ENCODE data around the gene OR2G6.
"Not testable (repeated sequence)": the region's sequence is repeated elsewhere in the genome, so short reads cannot be mapped to it uniquely, and the experiment has no call there.

Gene OR2G6

DNA sequence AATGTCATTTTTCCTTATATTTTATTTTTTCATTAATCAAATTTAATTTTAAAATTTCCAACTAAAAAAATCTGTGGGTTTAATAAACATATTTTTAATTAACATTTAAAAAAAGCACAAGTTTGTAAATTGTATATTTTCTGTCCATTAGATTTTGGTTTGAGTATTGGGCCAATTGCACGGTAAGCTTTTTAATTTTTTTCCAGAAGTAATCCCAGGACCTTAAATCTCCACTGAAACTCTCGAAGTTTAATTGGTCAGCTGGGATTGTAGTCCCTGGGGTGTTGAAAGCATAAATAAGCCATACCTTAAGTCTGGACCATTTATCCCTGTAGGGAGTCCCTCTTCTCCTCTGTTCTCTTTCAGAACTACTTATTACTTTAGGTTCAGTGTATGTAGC, at the start of gene OR2G6:
Gene OR2G6, plus strand, starts transcription at position 301 of the 400 bp plus-strand sequence. CDS start 13,574 bp downstream, outside the sequence.
- not testable (repeated sequence) for DNase-seq (ENCODE audit: low read depth)

DNA sequence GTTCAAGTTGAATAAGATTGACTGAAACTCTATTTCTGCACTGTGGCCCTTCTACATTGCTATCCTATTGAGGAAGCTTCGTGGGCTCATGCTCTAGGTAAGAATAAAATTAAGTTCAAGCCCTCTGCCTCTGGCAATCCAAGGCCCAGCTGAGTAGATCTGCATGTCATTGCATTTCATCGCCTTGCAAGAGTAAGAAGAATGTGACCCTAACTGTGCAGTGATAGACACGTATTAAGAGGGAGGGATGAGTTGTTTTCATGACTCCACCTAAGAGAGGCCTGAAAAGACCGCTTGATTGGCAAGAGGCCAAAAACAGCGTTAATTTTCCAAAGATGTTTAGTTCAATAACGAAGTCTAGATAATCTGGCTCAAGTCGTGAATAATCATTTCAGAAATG, 48.8 kb upstream of the OR2G6 start:
- DNase-seq (ENCODE audit: low read depth), result not testable (repeated sequence)

DNA sequence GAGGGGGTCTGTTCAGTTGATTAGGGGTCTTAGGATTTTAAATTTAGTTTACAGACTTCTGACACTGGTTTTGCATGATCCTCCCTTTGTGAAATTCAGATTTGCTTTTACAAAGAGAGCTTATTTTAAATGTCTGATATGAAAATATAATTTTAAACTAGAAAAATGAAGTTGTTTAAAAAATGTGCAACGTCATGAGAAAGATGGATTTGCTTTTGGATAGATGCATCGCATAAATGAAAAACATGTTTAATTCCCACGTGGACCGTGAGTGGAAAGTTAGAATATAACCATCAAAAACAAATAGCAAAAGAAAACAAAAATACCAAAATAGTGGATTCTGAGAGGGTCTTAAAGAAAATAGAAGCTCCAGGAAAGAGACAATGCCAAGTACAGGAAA, 36.7 kb upstream of the OR2G6 start:
- no peak for DNase-seq (ENCODE audit: low read depth)

DNA sequence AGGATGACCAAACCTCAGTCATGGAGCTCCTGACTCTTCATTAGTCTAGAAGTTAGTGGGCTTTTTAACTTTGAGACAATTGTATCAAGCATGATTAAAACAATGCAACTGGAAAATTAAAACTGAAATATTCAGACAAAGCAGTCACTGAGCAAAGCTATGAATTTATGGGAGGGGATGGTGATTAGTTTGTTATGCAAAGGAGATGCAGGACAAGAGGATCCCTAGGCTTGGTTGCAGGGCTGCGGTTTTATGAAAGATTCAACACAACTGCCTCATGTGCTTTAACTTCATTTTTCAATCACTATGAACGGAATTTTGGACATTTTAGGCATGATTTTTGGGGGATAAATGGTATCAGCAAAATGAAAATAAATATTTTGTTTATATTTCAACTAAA, 35.8 kb upstream of the OR2G6 start:
- DNase-seq (ENCODE audit: low read depth), result not testable (repeated sequence)

DNA sequence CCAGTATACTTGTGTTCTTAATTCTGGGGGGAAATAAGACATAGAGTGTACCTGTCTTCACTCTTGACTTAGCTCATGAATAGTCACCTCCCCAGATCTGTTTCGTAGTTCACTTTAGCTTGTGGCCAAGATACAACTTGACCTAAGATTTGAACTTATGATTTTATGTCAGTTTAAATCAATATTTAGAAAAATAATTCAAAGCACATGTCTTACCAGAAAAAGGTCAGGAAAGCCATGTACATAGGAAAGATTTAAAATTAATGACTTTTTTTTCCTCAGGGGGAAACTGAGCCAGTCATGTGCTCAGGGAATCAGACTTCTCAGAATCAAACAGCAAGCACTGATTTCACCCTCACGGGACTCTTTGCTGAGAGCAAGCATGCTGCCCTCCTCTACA, 34.8 kb upstream of the OR2G6 start, which contains the start of gene OR2T3:
Gene OR2T3, plus strand, starts transcription at position 301 of the 400 bp plus-strand sequence. Its CDS starts 0 bp downstream, at position 301.
- not testable (repeated sequence) for DNase-seq (ENCODE audit: low read depth)

DNA sequence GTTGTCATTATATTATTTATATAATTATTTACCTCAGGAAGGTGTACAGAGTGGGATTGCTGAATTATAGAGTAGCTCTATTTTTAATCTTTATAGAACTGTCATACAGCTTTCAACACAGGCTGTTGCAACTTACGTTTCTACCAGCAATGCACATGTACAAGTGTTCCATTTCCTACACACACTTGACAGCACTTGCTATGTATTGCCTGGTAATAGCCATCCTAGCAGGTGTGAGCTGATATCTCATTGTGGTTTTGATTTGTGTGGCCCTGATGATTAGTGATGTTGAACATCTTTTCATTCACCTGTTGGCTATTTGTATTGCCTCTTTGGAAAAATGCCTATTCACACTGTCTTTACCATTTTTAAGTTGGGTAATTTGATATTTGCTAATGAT, 32.2 kb upstream of the OR2G6 start:
- not testable (repeated sequence) for DNase-seq (ENCODE audit: low read depth)

DNA sequence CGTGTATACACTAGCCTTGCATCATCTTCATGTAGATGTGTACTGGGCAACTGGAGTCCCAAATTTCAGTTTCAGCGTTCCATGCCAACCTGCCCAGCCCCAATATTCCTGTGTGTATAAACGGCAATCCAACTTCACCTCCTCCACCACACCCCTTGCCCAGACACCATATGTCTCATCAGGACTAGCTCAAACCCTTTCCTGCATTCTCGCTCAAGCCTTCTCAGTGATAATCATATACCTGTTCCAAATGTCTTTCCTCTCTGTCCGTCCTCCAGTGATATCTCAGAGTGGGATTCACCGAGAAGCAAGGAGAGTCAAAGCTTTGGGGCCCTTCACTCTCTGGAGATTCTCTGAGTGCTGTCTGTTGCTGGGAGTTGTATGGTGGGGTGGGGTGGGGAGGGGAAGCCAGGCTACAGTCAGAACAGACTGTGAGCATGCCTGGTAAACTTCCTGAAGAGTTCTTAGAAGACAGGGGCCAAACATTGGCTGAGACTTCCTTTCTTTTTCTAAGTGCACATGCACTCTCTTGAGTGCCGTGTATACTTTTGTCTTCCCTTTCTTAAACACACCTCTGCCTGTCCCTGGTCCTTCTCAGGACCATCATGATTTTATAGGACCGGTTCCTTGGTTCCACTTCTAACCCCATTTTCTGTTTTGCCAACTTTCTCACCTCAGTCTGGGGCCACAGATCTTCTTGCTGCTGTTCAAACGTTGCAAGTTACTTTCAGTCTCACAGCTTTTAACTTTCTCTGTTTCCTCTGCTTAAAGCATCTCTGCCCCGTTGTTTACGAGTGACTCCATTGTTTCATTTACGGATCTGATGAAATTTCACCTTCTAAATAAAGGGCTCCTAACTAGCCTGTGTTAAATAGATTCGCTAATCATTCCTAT, 25.9 kb upstream of the OR2G6 start:
- DNase-seq (ENCODE audit: low read depth), result not testable (repeated sequence)

DNA sequence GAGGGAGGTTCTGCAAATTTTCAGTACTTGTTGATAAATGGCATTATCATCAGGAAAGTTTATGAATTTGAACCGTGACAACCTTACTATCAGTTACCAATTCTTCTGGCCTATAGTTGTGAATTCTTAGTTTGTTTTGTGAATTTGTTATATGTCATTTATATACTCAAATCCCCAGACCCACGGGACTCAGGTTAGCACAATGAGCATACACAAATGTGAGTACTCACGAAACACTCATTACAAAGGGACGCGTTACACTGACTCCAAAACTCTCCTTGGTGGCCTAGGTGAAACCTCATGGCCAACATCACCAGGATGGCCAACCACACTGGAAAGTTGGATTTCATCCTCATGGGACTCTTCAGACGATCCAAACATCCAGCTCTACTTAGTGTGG, 19.6 kb upstream of the OR2G6 start, which contains the start of gene OR2T5:
Gene OR2T5, plus strand, starts transcription at position 301 of the 400 bp plus-strand sequence. Its CDS starts 0 bp downstream, at position 301.
- not testable (repeated sequence) for DNase-seq (ENCODE audit: low read depth)

DNA sequence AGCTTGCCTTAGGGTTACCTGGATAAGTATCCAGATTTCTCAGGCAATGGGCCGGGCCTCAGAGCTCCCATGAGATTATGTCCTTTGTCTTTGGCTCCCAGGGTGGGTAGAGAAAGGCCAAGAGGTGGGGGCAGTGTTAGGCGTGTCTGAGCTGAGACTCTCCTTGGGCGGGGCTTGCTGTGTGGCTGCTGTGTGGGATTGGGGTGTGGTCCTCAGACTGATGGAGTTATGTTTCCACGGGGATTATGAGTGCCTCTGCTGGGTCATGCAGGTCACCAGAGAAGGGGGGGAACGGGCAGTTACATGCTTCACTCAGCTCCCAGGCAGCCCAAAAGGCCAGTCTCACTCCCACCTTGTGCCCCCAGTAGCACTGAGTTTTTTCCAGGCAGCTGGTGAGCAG, 11.2 kb upstream of the OR2G6 start:
- not testable (repeated sequence) for DNase-seq (ENCODE audit: low read depth)

DNA sequence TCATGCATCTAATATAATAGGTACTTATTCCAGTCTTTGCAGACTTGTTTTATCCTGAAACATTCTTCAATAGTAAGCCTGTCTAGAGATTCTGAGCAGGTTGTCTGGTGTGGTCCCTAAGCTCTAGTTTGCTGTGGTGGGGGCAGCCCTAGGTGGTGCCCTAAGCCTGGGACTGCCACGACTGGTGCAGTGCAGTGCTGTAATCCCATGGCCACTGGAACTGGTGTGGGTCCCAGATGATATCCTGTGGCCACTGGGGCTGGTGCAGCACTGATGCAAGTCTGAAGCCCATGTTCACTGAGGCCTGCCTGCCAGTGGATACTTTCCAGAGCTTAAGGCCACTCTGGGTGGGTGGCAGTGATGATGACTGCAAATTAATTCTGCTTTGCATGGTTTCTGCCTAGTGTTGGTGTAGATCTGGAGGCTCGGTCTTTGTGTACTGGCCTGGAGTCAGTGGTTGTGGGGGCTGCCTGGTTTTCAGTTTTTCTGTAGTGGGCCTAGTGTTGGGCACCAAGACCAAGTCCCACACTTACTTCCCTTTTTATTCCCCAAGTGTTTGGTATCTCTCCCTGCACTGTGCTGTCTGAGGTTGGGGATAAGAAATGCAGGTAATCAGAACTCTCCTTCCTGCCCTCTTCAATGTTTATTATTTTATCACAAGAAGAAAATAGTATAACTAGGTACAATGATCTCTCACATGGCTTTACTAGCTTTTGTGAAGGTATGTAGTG, 7.4 kb upstream of the OR2G6 start:
- not testable (repeated sequence) for DNase-seq (ENCODE audit: low read depth)

DNA sequence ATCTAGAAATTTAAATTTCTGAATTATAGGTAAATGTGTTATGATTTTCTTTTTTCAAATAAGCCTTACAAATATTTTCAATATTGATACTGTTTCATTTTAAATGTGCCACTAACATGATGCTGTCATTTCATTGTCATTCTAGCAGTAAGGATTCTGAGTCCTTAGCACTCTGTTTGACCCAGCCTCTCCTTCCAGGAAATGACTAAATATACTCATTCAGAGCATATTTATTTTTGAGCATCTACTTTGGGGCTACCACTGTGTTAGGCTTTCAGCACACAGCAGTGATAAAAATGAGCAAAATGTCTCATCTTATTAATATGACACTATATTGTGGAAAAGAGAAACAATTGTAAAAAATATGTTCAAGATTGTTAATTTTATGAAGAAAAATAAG, 2.3 kb downstream of the OR2G6 start:
- DNase-seq (ENCODE audit: low read depth), result not testable (repeated sequence)

DNA sequence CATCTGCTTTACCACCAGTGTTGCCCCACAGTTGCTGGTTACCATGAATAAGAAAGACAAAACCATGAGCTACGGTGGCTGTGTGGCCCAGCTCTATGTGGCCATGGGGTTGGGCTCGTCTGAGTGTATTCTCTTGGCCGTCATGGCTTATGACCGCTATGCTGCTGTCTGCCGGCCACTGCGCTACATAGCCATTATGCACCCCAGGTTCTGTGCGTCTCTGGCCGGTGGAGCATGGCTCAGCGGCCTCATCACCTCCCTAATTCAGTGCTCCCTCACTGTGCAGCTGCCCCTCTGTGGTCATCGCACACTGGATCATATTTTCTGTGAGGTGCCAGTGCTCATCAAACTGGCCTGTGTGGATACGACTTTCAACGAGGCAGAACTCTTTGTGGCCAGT, 14.0 kb downstream of the OR2G6 start:
- no peak for DNase-seq (ENCODE audit: low read depth)

DNA sequence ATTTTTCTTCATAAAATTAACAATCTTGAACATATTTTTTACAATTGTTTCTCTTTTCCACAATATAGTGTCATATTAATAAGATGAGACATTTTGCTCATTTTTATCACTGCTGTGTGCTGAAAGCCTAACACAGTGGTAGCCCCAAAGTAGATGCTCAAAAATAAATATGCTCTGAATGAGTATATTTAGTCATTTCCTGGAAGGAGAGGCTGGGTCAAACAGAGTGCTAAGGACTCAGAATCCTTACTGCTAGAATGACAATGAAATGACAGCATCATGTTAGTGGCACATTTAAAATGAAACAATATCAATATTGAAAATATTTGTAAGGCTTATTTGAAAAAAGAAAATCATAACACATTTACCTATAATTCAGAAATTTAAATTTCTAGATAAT, 29.6 kb downstream of the OR2G6 start:
- DNase-seq (ENCODE audit: low read depth), result not testable (repeated sequence)

DNA sequence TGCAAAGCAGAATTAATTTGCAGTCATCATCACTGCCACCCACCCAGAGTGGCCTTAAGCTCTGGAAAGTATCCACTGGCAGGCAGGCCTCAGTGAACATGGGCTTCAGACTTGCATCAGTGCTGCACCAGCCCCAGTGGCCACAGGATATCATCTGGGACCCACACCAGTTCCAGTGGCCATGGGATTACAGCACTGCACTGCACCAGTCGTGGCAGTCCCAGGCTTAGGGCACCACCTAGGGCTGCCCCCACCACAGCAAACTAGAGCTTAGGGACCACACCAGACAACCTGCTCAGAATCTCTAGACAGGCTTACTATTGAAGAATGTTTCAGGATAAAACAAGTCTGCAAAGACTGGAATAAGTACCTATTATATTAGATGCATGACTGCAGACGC, 39.5 kb downstream of the OR2G6 start:
- DNase-seq (ENCODE audit: low read depth), result not testable (repeated sequence)

DNA sequence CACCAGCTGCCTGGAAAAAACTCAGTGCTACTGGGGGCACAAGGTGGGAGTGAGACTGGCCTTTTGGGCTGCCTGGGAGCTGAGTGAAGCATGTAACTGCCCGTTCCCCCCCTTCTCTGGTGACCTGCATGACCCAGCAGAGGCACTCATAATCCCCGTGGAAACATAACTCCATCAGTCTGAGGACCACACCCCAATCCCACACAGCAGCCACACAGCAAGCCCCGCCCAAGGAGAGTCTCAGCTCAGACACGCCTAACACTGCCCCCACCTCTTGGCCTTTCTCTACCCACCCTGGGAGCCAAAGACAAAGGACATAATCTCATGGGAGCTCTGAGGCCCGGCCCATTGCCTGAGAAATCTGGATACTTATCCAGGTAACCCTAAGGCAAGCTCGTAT, 43.2 kb downstream of the OR2G6 start:
- DNase-seq (ENCODE audit: low read depth), result not testable (repeated sequence)

DNA sequence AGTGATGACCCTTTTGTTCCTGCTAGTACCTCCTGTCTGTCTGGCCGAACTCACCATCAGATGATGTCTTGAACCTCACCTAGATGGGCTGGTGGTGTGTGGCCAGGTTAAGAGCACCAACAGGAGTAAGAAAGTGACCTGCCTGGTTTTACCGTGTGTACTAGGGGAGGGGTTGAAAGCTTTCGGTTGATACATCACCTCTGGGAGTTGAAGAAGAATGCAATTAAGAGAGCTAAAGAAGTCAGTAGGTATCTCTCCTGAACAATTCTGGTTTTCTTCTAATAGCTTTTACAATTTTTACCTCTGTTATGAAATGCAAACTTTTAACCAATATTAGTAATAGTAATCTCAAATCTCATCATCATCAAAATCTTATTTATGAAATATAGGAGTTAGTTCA, 54.8 kb downstream of the OR2G6 start, which contains the start of gene OR2T29:
Gene OR2T29, minus strand, starts transcription at position 101 of the 400 bp plus-strand sequence. CDS start 3,281 bp downstream, outside the sequence.
- DNase-seq (ENCODE audit: low read depth), result not testable (repeated sequence)

DNA sequence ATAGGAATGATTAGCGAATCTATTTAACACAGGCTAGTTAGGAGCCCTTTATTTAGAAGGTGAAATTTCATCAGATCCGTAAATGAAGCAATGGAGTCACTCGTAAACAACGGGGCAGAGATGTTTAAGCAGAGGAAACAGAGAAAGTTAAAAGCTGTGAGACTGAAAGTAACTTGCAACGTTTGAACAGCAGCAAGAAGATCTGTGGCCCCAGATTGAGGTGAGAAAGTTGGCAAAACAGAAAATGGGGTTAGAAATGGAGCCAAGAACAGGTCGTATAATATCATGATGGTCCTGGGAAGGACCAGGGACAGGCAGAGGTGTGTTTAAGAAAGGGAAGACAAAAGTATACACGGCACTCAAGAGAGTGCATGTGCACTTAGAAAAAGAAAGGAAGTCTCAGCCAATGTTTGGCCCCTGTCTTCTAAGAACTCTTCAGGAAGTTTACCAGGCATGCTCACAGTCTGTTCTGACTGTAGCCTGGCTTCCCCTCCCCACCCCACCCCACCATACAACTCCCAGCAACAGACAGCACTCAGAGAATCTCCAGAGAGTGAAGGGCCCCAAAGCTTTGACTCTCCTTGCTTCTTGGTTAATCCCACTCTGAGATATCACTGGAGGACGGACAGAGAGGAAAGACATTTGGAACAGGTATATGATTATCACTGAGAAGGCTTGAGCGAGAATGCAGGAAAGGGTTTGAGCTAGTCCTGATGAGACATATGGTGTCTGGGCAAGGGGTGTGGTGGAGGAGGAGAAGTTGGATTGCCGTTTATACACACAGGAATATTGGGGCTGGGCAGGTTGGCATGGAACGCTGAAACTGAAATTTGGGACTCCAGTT, 57.9 kb downstream of the OR2G6 start:
- DNase-seq (ENCODE audit: low read depth), result not testable (repeated sequence)

DNA sequence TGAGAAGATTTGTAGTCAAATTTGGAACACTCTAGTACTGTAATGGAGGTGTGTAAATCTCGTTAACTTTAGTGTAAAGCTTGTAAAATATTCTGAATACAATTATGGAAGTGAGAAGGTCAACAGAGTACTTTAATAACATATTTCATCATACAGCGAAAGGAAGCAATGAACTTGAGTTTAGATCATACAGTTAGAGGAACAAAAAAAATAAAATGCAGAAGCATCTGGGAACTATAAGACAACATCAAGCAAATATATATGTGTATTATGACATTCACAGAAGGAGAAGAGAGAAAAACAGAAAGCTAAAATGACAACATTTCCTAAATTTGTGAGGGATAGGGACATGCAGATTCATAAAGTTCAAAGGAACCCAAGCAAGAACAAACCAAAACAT, 61.2 kb downstream of the OR2G6 start:
- not testable (repeated sequence) for DNase-seq (ENCODE audit: low read depth)

DNA sequence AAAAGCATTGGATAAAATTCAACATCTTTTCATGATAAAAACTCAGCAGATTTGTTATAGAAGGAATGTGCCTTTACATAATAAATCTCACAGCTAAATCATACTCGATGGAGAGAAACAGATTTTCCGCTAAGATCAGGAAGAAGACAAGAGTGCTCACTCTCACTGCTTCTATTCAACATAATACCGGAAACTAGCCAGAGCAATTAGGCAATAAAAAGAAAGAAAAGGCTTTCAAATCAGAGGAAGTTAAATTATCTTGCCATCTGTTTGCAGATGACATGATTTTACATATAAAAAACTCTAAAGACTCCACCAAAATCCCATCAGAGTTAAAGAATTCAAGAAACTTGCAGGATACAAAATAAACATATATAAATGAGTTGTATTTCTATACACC, 62.9 kb downstream of the OR2G6 start:
- not testable (repeated sequence) for DNase-seq (ENCODE audit: low read depth)

DNA sequence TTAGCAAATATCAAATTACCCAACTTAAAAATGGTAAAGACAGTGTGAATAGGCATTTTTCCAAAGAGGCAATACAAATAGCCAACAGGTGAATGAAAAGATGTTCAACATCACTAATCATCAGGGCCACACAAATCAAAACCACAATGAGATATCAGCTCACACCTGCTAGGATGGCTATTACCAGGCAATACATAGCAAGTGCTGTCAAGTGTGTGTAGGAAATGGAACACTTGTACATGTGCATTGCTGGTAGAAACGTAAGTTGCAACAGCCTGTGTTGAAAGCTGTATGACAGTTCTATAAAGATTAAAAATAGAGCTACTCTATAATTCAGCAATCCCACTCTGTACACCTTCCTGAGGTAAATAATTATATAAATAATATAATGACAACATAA, 64.2 kb downstream of the OR2G6 start:
- not testable (repeated sequence) for DNase-seq (ENCODE audit: low read depth)

DNA sequence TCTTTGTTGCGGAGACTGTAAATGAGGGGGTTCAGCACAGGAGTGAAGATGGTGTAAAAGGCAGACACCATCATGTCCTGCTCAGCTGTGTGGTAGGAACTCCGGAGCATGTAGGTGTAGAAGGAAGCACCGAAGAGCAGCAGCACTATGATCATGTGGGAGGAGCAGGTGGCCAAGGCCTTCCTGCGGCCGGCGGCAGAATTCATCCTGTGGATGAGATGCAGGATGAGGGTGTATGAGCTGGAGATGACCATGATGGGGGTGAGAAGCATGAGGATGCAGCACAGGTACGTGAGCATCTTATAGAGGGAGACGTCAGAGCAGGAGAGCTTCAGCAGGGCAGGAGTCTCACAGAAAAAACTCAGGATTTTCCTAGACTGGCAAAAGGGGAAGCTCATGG, 66.0 kb downstream of the OR2G6 start:
- DNase-seq (ENCODE audit: low read depth), result not testable (repeated sequence)

DNA sequence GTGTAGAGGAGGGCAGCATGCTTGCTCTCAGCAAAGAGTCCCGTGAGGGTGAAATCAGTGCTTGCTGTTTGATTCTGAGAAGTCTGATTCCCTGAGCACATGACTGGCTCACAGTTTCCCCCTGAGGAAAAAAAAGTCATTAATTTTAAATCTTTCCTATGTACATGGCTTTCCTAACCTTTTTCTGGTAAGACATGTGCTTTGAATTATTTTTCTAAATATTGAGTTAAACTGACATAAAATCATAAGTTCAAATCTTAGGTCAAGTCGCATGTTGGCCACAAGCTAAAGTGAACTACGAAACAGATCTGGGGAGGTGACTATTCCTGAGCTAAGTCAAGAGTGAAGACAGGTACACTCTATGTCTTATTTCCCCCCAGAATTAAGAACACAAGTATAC, 66.8 kb downstream of the OR2G6 start, which contains the start of gene OR2T34:
Gene OR2T34, minus strand, starts transcription at position 101 of the 400 bp plus-strand sequence. Its CDS starts 0 bp downstream, at position 101.
- DNase-seq (ENCODE audit: low read depth), result not testable (repeated sequence)
